CD4-positive, alpha-beta T cell treated with Interleukin-12 subunit alpha and Interleukin-12 subunit beta, for 1 hour (primary cell): ENCODE results near the gene ALCAM.
"Not testable (repeated sequence)": the region's sequence is repeated elsewhere in the genome, so short reads cannot be mapped to it uniquely, and the experiment has no call there.

Experiments used
- DNase-seq: peaks from one replicate; pipeline ENCODE4 v3.0.0-alpha.2; 2020

Gene ALCAM

DNA sequence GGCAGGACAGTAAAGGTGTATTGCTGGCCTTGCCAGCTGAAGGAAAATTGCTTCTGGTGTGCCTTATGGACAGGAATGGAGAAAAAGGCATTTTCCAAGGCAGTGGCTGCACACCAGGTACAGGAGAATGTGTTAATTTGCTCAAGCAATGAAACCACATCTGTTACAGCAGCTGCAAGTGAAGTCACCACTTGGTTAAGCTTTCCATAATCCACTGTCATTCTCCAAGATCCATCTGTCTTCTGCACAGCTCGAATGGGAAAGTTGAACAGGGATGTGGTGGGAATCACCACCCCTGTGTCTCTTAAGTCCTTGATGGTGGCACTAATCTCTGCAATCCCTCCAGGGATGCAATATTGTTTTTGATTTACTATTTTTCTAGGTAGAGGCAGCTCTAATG, 236.8 kb downstream of the ALCAM start:
- not testable (repeated sequence) for DNase-seq

DNA sequence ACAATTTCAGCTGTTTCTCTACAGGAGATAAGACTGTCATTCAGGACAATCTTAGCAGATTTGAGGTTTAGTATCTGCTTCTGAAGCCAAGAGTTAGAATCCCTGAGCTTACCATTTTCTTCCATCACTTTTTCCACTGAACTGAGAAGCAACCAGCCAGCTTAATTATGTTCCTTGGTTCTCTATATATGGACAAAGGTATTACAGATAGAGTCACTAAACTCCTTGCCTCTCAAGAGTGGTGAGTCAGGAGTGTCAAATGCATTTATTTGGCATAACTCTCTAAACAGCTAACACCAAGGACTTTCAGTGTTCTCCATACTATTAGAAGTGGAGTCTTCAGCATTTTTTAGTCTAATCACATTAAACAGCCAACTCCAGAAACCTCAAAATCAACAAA, 239.3 kb downstream of the ALCAM start:
- no peak for DNase-seq

DNA sequence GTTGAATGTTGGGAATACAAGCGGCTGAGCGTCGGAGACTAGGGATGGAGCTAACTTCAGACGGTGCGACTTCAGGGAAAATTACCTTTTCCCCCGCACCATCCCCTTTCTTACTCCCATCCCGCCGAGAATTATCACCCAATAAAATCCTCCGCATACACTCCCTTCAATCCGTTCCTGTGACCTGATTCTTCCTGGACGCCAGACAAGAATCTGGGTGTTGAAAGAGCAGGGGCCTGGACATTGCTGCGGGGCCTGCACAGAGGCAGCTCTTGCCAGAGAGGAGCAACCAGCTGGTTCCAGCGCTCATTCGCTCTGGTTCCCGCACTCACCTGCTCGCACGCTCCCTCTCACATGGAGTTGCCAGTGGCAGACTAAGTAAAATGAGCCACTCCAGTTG, 241.9 kb downstream of the ALCAM start:
- DNase-seq: no peak

DNA sequence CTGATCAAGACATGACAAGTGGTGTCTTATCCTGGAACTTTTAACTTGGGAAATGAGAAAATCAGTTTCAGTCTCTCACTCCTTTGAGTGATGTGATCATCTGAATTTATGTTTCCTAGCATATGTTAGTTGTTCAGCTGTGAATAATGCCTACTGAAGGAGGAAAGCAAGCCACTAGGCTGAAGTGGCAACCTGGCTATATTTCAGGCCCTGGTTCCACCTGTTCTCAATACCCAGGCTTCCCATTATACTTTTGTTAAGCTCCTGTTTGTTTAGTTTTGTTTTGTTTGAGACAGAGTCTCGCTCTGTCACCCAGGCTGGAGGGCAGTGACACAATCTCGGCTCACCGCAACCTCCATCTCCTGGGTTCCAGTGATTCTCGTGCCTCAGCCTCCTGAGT, 243.8 kb downstream of the ALCAM start:
- no peak for DNase-seq

DNA sequence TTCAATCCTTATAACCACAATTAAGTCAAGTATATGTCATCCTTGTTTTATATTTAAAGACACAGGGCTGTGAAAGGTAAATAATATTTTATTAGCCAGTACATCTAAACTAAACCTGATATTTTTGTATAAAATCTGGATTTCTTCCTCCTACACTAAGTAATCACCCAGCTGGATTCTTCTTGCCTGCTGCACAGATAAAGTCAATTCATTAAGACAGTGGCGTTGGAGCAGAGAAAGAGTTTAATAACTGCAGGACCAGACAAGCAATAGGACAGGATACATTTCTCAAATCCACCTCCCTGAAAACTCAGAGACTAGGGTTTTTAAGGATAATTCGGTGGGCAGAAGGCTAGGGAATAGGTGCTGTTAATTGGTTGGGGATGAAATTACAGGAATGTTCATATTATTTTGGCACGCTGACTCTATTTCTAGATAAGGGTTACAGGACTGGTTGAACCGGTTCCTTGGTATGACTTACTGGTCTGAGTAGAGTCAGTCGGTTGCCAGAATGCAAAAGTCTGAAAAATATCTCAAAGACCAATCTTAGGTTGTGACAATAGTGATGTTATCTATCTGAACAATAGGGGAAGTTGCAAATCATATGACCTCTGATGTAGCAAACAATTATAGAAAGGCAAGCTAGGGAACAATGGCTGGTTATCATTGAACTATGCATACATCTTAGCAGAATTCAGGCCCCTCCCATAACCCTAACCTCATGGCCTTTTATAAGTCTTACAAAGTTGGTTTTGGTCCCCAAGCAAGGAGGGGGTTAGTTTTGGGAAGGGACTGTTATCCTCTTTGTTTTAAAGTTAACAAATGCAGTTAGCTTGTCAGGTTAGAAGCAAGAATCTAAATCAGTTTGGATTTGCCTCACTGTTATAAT, 244.8 kb downstream of the ALCAM start:
- no peak for DNase-seq

DNA sequence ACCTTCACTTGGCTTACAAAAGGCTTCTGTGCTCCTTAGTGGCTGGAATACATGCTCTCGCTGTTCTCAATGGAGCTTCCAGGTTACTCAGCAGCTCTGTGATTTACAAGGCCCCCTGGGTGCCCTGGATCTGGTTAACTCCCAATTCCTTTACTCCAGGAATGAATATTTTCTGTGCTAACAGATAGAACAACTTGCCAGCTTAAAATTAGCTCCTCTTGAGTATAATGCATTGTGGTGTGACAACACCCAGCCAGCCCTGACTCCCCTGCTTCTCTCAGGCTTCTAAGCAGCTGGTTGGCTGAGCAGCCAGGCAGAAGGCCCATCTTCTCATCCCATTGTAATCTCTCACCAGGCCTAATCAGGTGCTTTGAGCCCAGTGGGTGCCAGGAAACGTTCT, 246.4 kb downstream of the ALCAM start:
- no peak for DNase-seq

DNA sequence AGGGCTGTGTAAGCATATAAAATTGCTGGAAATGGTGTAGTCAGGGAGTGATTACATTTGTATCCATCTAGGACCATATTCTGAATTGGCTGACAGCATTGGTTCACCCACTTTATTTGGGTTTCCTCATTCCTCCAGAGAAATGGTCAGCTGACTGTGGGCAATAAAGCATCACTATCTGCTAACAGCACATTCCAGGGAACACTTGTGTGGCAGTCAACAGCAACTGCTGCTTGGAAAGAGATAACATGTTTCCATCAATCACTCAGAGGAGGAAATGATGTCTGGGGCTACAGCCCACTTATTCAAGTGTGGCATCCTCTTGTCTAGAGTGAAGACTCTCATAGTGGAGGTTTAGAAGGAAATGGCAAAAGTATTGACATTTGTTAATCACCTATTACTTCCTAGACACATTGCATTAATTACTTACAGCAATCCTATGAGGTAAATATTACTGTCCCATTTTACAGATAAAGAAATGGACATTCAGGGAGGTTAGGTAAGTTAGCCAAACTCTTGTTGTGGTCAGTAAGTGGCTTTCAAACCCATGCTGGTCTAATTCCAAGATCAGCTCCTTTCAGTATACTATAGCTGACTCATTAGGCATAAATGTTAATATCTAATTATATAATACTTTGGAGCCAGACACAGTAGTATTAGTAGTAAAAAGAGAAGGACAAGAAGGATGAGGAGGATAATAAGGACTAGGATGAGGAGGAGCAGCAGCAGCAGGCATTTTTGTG, 247.8 kb downstream of the ALCAM start:
- no peak for DNase-seq

DNA sequence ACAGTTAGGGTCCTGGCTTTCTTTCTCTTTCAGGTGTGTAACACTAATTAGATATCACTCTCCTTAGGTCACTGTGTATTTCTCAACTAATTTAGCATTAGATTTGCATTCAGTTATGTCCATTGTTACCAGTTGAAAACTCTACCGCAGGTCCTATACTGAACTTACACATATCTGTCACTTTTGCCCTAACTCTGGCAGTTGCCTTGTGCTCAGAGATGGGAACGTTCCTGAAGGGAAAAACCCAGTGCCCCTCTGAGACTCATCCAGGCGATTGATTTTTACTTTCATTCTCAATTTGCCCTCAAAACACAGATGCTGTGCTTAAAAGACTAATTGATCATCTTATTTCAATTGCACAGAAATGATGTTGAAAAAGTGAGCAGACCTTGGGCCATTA, 249.1 kb downstream of the ALCAM start:
- no peak for DNase-seq

DNA sequence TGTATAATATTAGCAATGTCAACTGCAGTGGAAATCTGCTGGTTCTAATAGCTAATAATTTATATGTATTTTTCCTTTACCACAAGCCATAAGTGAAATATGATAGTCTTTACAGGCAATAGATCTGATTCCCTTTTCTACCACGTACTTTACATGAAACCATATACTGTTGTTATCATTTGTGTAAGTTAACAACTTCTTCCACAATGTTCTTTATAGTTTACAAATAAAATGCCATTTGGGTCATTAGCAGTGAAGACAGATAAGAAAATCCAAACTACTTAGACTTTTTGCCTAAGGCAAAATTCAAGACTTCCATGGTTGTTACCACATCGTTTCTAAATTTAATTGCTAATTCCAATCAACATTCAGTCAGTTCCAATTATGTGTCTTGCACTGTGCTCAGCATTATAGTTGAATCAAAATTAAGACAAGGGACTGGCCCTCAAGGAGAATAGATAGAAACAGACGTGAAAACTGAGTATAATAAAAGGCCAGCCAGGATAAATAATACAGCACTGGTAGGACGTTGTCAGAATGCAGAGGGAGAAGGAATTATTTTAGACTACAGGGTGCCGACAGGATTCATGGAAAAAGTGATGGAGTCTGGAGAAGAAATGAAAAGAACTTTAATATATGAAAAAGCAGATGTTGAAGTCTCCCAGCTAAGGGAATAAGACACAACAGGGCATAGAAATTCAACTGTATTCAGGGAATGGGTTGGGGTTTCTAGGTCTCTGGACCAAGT, 249.8 kb downstream of the ALCAM start:
- DNase-seq: no peak

DNA sequence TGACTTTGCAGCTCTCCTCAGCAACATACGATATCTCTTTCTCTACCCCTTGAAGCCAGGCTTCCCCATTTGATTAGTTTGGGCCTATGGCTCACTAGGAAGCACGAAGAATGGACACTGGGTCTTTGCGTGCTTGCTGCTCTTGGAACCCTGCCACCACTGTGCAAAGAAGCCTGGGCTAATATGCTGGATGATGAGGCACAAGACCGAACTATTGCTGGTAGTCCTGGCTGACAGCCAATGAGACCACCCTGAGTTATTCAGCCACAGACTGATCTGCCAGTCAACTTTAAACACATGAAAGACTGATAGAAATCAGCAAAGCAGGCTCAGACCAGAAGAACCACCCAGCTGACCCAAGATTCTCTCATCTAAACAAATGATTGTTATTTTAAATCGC, 251.8 kb downstream of the ALCAM start:
- DNase-seq: no peak

DNA sequence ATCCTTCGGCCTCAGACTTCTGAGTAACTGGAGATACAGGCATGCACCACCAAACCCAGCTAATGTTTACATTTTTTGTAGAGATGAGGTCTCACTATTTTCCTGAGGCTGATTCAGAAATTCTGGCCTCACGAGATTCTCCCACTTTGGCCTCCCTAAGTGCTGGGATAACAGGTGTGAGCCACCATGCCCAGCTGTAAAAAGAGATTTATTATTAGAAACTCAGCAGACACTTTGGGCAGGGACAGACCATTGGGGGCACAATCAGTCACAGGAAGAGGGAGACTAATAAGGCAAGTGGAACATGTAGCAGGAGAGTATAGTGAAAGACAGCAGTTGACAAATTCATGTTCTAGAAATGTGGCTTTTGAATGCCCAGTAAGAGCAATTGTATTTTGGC, 252.9 kb downstream of the ALCAM start:
- DNase-seq: no peak

DNA sequence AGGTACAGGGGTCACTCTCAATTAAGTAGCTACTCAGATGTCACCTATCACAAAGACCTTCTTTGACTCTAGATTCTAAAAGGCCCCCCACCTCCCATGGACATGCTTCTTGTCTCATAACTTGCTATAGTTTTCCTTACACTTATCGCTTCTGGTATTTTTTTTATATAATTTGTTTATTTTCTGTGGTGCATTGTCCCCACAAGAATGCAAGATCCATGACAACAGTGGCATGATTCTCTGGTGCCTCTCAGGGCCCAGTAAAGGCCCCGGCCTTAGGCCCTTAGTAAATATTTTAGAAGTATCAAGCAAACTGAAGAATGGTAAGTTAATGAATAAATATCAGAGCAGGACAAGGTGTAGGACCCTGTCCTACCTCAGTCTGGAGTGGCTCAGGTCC, 253.5 kb downstream of the ALCAM start:
- no peak for DNase-seq

DNA sequence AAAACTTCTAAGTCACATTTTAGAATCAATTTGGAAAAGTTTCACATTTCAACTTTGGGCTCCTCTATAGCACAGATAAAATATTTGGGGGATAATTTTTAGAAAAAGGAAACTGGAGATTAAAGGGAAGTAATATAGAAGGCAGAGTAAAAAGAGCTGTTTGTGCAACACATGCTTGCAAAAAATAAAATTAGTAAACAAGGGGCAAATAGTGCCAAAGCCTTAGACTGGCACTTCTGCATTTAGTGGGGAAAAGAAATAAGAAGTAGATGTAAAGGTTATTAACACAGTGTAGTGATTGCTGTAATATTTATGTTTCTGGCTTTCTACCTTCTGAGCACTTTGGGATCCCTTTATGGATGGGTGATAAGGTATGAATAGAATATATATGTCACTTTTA, 255.5 kb downstream of the ALCAM start:
- no peak for DNase-seq
